Fibroblast of lung (primary cell): ENCODE data around the gene RAPGEF4. TPM values are rescaled to one million over a fixed set of nuclear protein-coding genes. Genes with fewer than 3 reads are reported as not detected.

ENCODE experiments used
- DNase-seq, 2 donors: peaks; one replicate each; pipeline versions ENCODE4 v3.0.0 to v3.0.0-alpha.2; 2010; ENCODE audit warnings: low read depth in 2 of 2
- H2AFZ ChIP-seq: 2 replicates; pipeline ENCODE4 v1.5.1; 2012; ENCODE audit warnings: low read length, control low read depth, inconsistent platforms
- H3K27ac ChIP-seq: 2 replicates; pipeline ENCODE4 v1.5.1; 2011; ENCODE audit warnings: low read length, control low read depth; ENCODE audit not compliant: insufficient read depth
- H3K27me3 ChIP-seq: 2 replicates; pipeline ENCODE4 v1.5.1; 2011; ENCODE audit warnings: mild to moderate bottlenecking, low read length; ENCODE audit not compliant: control insufficient read depth, insufficient read depth
- H3K36me3 ChIP-seq: 2 replicates; pipeline ENCODE4 v1.5.1; 2011; ENCODE audit warnings: low read length; ENCODE audit not compliant: control insufficient read depth, insufficient read depth
- H3K4me1 ChIP-seq: 2 replicates; pipeline ENCODE4 v1.5.1; 2011; ENCODE audit warnings: low read length; ENCODE audit not compliant: control insufficient read depth, insufficient read depth; ENCODE audit errors: extremely low read depth
- H3K4me2 ChIP-seq: 2 replicates; pipeline ENCODE4 v1.5.1; 2011; ENCODE audit warnings: low read length, control low read depth; ENCODE audit not compliant: insufficient read depth; ENCODE audit errors: extremely low read depth
- H3K4me3 ChIP-seq, 4 experiments: fragments of 200-600 bp in 1 of 4; sonication (generic) in 1 of 4; replicated peaks in 1 of 4; 2 replicates each; pipeline ENCODE4 v1.5.1; 2011 to 2016; ENCODE audit warnings: low read length in 4 of 4, low read depth in 3 of 4, mild to moderate bottlenecking in 3 of 4, control low read depth in 2 of 4, inconsistent platforms in 1 of 4, mixed read lengths in 1 of 4; ENCODE audit not compliant: insufficient read depth in 1 of 4; ENCODE audit errors: control extremely low read depth in 1 of 4
- H3K79me2 ChIP-seq: 2 replicates; pipeline ENCODE4 v1.5.1; 2012; ENCODE audit warnings: mild to moderate bottlenecking, low read length, inconsistent platforms; ENCODE audit not compliant: control insufficient read depth, insufficient read depth
- H3K9ac ChIP-seq: 2 replicates; pipeline ENCODE4 v1.5.1; 2011; ENCODE audit warnings: mild to moderate bottlenecking, low read length, control low read depth; ENCODE audit not compliant: insufficient read depth
- H3K9me3 ChIP-seq: 2 replicates; pipeline ENCODE4 v1.5.1; 2012; ENCODE audit warnings: low read depth, low read length; ENCODE audit not compliant: control insufficient read depth, insufficient read depth
- H4K20me1 ChIP-seq: 2 replicates; pipeline ENCODE4 v1.5.1; 2011; ENCODE audit warnings: low read length; ENCODE audit not compliant: control insufficient read depth, insufficient read depth; ENCODE audit errors: extremely low read depth
- CTCF ChIP-seq, 2 donors: IDR thresholded peaks in 1 of 2; conservative IDR thresholded peaks in 1 of 2; 1 replicate in 1 of 2; 2 replicates in 1 of 2; pipeline ENCODE4 v1.5.1; 2011 to 2012; ENCODE audit warnings: low read length in 2 of 2, control low read depth in 1 of 2, inconsistent platforms in 1 of 2, low read depth in 1 of 2, mild to moderate bottlenecking in 1 of 2
- EZH2 ChIP-seq: IDR thresholded peaks from 2 replicates; pipeline ENCODE4 v1.5.1; 2012; ENCODE audit warnings: low read length, control low read depth, mild to moderate bottlenecking; ENCODE audit errors: missing control alignments
- polyA plus RNA-seq, 2 donors: library from polyadenylated mRNA; depleted of rRNA in 1 of 2; stranded (reverse) in 1 of 2; unstranded in 1 of 2; fragments of >200 nt; gene quantifications; 2 replicates each; pipeline ENCODE4 v1.2.1, GENCODE V29; 2011 to 2012; ENCODE audit warnings: missing spikeins in 1 of 2
- total RNA-seq: library from RNA; depleted of rRNA; stranded (reverse); fragments of >200 nt; gene quantifications from 2 replicates; pipeline ENCODE4 v1.2.1, GENCODE V29; 2014

RAPGEF4 gene
- total and polyA plus RNA-seq, 2 donors (not counting 1 experiment from before 2014, with no cell fraction given) = 0.51 to 3.0 TPM

DNA sequence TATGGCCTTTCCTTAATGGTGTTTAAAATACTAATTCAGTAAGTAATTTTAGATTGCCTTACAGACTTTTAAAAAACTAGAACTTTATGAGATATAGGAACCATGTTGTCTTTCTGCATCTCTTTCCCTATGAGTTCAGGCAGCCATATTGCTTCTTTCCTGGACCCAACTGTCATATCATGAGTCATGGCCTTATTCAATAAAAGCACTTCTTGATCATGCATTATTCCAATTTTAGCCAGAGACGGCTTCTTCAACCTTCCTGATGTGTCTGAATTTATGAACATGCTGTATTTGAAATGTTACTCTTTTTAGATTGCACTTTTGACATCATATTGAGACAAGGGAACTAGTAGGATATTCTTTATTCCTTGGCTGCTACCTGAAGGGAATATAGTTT is 274.6 kb downstream of the RAPGEF4 start:
- no peak overlapping the region for H3K9ac ChIP-seq
- no peaks in the 10 kb centered on the region for H3K9me3 ChIP-seq
- H4K20me1 ChIP-seq = no peaks in the 10 kb centered on the region
- H3K4me2 ChIP-seq = no peak overlapping the region
- H2AFZ ChIP-seq = no peak overlapping the region
- DNase-seq = no peak
- H3K27me3 ChIP-seq = no peaks in the 10 kb centered on the region
- TF ChIP-seq EZH2 (no peak), CTCF (conservative IDR thresholded peaks at IDR 0.05 in 1 of 2, IDR thresholded peaks at IDR 0.05 in 1 of 2; ENCODE audit: low read depth in 1 of 2, low read length in 2 of 2) (no peak)
- H3K4me1 ChIP-seq = no peaks in the 10 kb centered on the region
- H3K36me3 ChIP-seq = no peaks in the 10 kb centered on the region
- no peak overlapping the region for H3K27ac ChIP-seq
- no peak overlapping the region for H3K4me3 ChIP-seq
- H3K79me2 ChIP-seq = no peaks in the 10 kb centered on the region

- no peak for TF ChIP-seq CTCF (conservative IDR thresholded peaks at IDR 0.05 in 1 of 2, IDR thresholded peaks at IDR 0.05 in 1 of 2; ENCODE audit: low read depth in 1 of 2, low read length in 2 of 2)
- no peak for TF ChIP-seq EZH2
- H3K9ac ChIP-seq = no peak overlapping the region
- DNase-seq = no peak
- no peaks in the 10 kb centered on the region for H3K79me2 ChIP-seq
- no peaks in the 10 kb centered on the region for H3K36me3 ChIP-seq
- H3K9me3 ChIP-seq = no peaks in the 10 kb centered on the region
- H2AFZ ChIP-seq = no peak overlapping the region
- no peak overlapping the region for H3K4me3 ChIP-seq
- no peak overlapping the region for H3K27ac ChIP-seq
- H3K27me3 ChIP-seq = no peaks in the 10 kb centered on the region
- no peaks in the 10 kb centered on the region for H3K4me1 ChIP-seq
- H3K4me2 ChIP-seq = no peak overlapping the region
- H4K20me1 ChIP-seq = no peaks in the 10 kb centered on the region
Observed at GRCh38 chr2:173016451-173016850, 280.8 kb downstream of the RAPGEF4 start.

- no peaks in the 10 kb centered on the region for H4K20me1 ChIP-seq
- no peaks in the 10 kb centered on the region for H3K4me1 ChIP-seq
- H3K4me2 ChIP-seq = no peak overlapping the region
- H3K9me3 ChIP-seq = no peaks in the 10 kb centered on the region
- no peak overlapping the region for H3K4me3 ChIP-seq
- no peak for DNase-seq
- no peak overlapping the region for H2AFZ ChIP-seq
- no peaks in the 10 kb centered on the region for H3K79me2 ChIP-seq
- no peak overlapping the region for H3K27ac ChIP-seq
- no peak for TF ChIP-seq CTCF (conservative IDR thresholded peaks at IDR 0.05 in 1 of 2, IDR thresholded peaks at IDR 0.05 in 1 of 2; ENCODE audit: low read depth in 1 of 2, low read length in 2 of 2)
- no peak for TF ChIP-seq EZH2
- H3K27me3 ChIP-seq = no peaks in the 10 kb centered on the region
- no peaks in the 10 kb centered on the region for H3K36me3 ChIP-seq
- no peak overlapping the region for H3K9ac ChIP-seq
Observed at GRCh38 chr2:173017646-173018420, 282.2 kb downstream of the RAPGEF4 start.
